ENCODE data around the gene PCLAF.

DNA sequence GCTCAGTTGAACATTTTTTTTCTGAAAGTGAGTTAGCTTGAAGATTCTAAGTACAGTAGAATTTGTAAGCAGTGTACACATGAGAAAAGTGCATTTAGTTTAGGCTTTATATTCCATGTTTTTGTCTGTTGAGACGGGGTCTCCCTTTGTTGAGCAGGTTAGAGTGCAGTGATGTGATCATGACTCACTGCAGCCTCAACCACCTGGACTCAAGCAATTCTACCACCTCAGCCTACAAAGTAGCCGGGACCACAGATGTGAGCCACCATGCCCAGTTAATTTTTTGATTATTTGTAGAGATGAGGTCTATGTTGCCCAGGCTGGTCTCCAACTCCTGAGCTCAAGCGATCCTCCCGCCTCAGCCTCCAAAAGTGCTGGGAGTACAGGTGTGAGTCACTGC lies 20.0 kb downstream of the PCLAF start:
- TF ChIP-seq, protein P1, sequence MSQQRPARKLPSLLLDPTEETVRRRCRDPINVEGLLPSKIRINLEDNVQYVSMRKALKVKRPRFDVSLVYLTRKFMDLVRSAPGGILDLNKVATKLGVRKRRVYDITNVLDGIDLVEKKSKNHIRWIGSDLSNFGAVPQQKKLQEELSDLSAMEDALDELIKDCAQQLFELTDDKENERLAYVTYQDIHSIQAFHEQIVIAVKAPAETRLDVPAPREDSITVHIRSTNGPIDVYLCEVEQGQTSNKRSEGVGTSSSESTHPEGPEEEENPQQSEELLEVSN (IDR thresholded peaks at IDR 0.05; ENCODE audit: borderline replicate concordance, low read depth) = no peak
- TF ChIP-seq, protein P2, sequence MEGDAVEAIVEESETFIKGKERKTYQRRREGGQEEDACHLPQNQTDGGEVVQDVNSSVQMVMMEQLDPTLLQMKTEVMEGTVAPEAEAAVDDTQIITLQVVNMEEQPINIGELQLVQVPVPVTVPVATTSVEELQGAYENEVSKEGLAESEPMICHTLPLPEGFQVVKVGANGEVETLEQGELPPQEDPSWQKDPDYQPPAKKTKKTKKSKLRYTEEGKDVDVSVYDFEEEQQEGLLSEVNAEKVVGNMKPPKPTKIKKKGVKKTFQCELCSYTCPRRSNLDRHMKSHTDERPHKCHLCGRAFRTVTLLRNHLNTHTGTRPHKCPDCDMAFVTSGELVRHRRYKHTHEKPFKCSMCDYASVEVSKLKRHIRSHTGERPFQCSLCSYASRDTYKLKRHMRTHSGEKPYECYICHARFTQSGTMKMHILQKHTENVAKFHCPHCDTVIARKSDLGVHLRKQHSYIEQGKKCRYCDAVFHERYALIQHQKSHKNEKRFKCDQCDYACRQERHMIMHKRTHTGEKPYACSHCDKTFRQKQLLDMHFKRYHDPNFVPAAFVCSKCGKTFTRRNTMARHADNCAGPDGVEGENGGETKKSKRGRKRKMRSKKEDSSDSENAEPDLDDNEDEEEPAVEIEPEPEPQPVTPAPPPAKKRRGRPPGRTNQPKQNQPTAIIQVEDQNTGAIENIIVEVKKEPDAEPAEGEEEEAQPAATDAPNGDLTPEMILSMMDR (IDR thresholded peaks at IDR 0.05) = no peak
- TF ChIP-seq POLR2AphosphoS2 (conservative IDR thresholded peaks at IDR 0.05; ENCODE audit: low read length) = no peak
- no peak for TF ChIP-seq PHF8 (IDR thresholded peaks at IDR 0.05; ENCODE audit: borderline replicate concordance, low read depth)
- no peak for TF ChIP-seq CEBPB (IDR thresholded peaks at IDR 0.05)
- TF ChIP-seq CHD2 (IDR thresholded peaks at IDR 0.05; ENCODE audit: low read length, partially characterized antibody) = no peak
- no peak for TF ChIP-seq EP300 (IDR thresholded peaks at IDR 0.05)
- no peak for TF ChIP-seq JUNB (IDR thresholded peaks at IDR 0.05)
- TF ChIP-seq, protein P3, sequence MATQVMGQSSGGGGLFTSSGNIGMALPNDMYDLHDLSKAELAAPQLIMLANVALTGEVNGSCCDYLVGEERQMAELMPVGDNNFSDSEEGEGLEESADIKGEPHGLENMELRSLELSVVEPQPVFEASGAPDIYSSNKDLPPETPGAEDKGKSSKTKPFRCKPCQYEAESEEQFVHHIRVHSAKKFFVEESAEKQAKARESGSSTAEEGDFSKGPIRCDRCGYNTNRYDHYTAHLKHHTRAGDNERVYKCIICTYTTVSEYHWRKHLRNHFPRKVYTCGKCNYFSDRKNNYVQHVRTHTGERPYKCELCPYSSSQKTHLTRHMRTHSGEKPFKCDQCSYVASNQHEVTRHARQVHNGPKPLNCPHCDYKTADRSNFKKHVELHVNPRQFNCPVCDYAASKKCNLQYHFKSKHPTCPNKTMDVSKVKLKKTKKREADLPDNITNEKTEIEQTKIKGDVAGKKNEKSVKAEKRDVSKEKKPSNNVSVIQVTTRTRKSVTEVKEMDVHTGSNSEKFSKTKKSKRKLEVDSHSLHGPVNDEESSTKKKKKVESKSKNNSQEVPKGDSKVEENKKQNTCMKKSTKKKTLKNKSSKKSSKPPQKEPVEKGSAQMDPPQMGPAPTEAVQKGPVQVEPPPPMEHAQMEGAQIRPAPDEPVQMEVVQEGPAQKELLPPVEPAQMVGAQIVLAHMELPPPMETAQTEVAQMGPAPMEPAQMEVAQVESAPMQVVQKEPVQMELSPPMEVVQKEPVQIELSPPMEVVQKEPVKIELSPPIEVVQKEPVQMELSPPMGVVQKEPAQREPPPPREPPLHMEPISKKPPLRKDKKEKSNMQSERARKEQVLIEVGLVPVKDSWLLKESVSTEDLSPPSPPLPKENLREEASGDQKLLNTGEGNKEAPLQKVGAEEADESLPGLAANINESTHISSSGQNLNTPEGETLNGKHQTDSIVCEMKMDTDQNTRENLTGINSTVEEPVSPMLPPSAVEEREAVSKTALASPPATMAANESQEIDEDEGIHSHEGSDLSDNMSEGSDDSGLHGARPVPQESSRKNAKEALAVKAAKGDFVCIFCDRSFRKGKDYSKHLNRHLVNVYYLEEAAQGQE (IDR thresholded peaks at IDR 0.05) = no peak
- TF ChIP-seq CBX2 (IDR thresholded peaks at IDR 0.05; ENCODE audit: borderline replicate concordance, low read depth) = no peak
- TF ChIP-seq MYC (IDR thresholded peaks at IDR 0.05; ENCODE audit: borderline replicate concordance, low read length) = no peak
- TF ChIP-seq, protein P4, sequence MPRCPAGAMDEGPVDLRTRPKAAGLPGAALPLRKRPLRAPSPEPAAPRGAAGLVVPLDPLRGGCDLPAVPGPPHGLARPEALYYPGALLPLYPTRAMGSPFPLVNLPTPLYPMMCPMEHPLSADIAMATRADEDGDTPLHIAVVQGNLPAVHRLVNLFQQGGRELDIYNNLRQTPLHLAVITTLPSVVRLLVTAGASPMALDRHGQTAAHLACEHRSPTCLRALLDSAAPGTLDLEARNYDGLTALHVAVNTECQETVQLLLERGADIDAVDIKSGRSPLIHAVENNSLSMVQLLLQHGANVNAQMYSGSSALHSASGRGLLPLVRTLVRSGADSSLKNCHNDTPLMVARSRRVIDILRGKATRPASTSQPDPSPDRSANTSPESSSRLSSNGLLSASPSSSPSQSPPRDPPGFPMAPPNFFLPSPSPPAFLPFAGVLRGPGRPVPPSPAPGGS (IDR thresholded peaks at IDR 0.05) = no peak
- no peak for TF ChIP-seq HDAC2 (IDR thresholded peaks at IDR 0.05)
- TF ChIP-seq MAFK (IDR thresholded peaks at IDR 0.05; ENCODE audit: partially characterized antibody) = no peak

All from A549 (cell line).